Activated CD4-positive, alpha-beta T cell treated with anti-CD3 and anti-CD28 coated beads for 1 hour (primary cell): ENCODE measurements around the gene SNRPB2.

Experiments
- DNase-seq: peaks from one replicate; pipeline ENCODE4 v3.0.0-alpha.2; 2020

SNRPB2 gene

GRCh38 chr20:16740365-16741072, 10.7 kb downstream of the SNRPB2 start:
- DNase-seq = no peak

DNA sequence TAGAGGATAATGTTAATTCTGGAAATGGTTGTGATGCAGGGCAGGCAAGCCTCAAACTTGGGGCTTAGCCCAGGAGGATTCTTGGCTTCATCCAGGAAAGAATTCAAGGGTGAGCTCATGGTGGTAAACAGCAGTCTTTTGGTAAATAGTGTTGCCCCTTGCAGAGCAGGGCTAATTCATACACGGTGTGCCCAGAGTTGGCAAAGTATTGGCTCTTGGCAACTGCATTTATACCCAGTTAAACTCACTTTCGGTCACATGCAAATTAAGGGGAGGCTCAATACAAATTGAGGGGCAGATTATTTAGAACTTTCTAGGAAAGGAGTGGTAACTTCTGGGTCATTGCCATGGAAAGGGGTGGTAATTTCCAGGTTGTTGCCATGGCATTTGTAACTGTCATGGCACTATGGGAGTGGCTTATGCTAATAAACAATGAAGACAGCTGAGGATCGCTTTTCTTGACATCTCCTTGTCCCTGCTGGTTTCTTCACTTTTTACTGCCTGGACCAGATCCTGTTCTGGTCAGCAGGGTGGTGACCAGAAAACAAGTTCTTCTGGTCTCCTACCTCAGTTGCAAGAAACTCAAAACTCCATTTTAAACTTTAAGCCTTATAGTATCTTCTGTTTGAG, 14.5 kb downstream of the SNRPB2 start:
- DNase-seq = no peak

GRCh38 chr20:16745204-16745603, 15.4 kb downstream of the SNRPB2 start:
- DNase-seq = no peak

- no peak for DNase-seq
Measured at GRCh38 chr20:16747291-16747811, 17.5 kb downstream of the SNRPB2 start.

DNA sequence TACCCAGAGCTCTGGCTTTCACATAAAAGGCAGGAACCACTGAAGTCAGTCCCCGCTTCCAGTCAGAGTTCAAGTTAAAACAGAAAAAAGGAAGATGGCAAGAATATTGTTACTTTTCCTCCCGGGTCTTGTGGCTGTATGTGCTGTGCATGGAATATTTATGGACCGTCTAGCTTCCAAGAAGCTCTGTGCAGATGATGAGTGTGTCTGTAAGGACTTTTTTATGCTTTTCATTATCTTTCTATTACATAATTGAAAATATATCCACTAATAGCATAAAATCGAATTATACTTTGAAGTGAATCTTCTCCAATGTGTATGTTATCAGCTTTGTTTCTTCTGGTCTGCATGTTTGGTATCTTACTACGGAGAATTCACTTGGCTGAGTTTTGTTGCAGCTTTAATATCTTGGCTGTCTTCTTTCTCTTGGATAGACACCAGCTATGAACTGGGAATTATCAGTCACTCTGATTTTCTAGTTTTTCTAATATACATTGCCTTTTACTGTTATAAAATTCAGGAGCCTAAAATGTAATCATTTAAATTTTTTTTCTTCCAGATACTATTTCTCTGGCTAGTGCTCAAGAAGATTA, 18.6 kb downstream of the SNRPB2 start, which contains the start of gene OTOR:
TSS of gene OTOR (plus strand) at position 51 of the 593 bp plus-strand sequence. CDS start at position 95, 44 bp downstream.
- DNase-seq = no peak

DNA sequence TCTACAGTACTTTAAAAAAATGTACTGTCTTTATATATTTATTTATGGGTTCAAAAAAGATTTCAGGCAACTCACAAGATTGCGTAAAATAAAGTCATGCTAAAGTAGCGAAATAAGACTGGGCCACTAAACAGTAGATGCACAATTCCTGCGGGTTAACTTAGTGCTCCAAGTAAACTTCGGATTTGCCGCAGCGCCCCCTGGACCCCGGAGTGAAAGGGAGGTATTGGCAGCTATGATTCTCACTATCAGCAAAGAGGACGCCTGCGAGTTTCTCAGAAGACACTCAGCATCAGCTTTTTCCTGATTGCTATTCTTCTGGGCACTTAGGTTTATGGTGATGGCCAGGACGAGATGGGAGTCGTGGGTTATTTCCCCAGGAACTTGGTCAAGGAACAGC, 19.7 kb downstream of the SNRPB2 start:
- no peak for DNase-seq

DNA sequence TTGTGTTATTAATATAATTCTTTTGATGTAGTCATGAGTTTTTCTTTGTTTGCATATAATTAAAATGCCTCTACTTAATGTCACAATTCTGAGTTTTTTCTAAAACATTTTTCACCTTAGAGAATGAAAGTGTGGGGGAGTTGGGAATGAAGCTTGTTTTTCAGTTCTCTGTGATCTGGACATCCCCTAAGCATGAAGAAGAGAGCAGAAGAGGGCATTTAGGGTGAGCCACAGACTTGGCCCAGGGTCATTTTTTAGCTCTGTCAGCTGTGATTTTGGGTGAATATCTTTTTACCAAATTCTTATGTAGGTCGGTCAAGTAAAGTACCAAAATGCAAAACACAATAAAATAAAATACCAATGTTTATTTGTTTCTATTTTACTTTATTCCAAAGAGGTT, 22.3 kb downstream of the SNRPB2 start:
- DNase-seq = no peak

- DNase-seq = no peak
Measured at GRCh38 chr20:16752901-16753300, 23.1 kb downstream of the SNRPB2 start.

DNA sequence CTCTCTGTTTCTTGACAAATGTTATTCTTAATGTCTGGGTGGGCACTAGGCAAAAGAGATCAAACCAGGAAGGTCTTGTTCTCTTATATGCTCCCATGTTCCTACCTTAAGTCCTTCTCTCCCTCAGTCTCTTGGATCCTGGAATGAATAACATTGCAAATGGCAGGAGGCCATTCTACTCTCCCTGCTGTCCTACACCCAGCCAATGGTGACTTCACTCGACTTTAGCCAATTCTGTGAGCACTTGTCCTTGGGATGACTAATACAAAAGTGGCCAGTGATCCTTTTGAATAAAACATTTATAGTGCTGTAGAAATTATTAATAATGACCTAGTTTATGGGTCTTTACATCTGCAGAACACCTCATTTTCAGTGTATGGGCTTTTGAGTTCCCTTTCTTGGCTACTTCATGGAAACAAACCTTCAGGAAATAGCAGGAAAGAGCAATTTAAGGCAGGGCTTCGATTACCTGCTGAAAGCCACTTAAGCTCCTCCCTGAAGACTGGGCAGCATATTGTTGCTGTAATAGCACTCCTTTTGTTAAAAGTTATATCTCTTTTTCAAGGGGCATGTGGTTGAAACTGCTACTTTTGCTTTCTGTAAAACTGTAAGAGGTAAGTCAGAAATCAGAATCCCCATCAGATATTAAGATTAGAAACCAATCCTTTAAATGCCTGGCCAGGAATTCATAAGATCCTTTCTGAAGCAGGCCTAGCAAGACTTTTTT, 28.8 kb downstream of the SNRPB2 start:
- DNase-seq = no peak

- no peak for DNase-seq
Measured at GRCh38 chr20:16759181-16759563, 29.3 kb downstream of the SNRPB2 start.

- DNase-seq = no peak
Measured at GRCh38 chr20:16760431-16761304, 30.8 kb downstream of the SNRPB2 start.

GRCh38 chr20:16761305-16761829, 31.5 kb downstream of the SNRPB2 start:
- DNase-seq = peak; percentile 13

- DNase-seq = no peak
Measured at GRCh38 chr20:16764560-16764959, 34.7 kb downstream of the SNRPB2 start.

- no peak for DNase-seq
Measured at GRCh38 chr20:16771213-16771612, 41.4 kb downstream of the SNRPB2 start.

DNA sequence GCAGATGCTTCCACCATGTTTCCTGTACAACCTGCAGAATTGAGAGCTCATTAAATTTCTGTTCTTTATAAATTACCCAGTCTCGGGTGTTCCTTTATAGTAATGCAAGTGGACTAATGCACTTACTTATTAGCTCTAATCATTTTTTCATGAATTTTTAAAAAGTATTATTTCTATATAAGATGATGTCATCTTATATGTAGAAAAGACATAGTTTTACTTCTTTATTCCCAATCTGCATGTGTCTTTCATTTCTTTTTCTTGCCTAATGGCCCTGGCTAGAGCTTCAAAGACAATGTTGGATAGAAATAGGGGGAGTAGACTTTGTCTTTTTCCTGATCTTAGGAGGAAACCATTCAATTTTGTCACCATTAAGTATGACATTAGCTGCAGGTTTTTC, 46.1 kb downstream of the SNRPB2 start:
- no peak for DNase-seq

DNA sequence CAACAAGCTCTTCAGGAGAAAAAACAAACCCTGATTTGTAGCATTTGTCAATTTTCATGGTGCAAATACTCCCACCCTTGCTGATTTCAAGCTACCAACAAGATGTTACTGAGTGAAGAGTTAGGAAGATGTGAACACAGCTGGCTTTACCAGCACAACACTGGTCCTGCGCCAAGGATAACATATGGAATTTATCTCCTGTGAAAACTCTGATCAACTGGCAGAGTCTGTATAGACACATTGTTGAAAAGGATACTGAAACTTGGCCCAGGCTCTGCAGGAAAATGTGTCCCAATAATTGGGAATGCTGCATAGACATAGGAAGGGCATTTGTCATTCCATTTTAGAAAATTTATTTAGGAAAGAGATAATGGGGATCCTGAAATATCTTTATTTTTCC, 47.3 kb downstream of the SNRPB2 start:
- DNase-seq = no peak

- no peak for DNase-seq
Measured at GRCh38 chr20:16778159-16778558, 48.3 kb downstream of the SNRPB2 start.

GRCh38 chr20:16781496-16781895, 51.7 kb downstream of the SNRPB2 start:
- no peak for DNase-seq

DNA sequence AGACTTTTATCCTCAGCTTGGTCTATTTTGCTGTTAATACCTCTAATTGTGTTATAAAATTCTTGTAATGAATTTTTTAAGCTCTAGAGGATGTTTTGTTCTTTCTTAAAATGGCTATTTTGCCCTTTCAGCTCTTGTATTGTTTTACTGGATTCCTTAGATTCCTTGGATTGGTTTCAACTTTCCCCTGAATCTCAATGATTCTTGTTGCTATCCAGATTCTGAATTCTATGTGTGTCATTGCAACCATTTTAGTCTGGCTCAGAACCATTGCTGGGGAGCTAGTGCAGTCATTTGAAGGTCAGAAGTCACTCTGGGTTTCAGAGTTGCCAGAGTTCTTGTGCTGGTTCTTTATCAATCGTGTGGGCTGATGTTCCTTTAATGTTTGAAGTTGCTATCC, 55.4 kb downstream of the SNRPB2 start:
- no peak for DNase-seq
